Endothelial cell of umbilical vein (primary cell): ENCODE data around the gene GUCA2A. TPM values are rescaled to one million over a fixed set of nuclear protein-coding genes. Genes with fewer than 3 reads are reported as not detected.

Experiments used
- BruUV-seq: library from RNA; stranded (reverse); fragments of 400-500 nt; replicated peaks from 2 replicates; lab custom pipeline; 2021; lab: Mats Ljungman, UMichigan
- CTCF ChIA-PET: fragments of 300-600, 350-600 bp; sonication (Branson Sonifier 250); formaldehyde crosslinking; loops from one replicate; lab custom pipeline; 2021; ENCODE audit warnings: antibody characterized with exemption, inconsistent platforms; lab: Charles Lee
- POLR2A ChIA-PET: fragments of 300-600, 350-600 bp; sonication (Branson Sonifier 250); formaldehyde crosslinking; loops from one replicate; lab custom pipeline; 2021; ENCODE audit warnings: antibody characterized with exemption, inconsistent platforms; lab: Charles Lee
- DNase-seq: peaks from one replicate; pipeline ENCODE4 v3.0.0-alpha.2; 2011; ENCODE audit warnings: low read depth, low spot score
- FAIRE-seq: peaks from 2 replicates; lab custom pipeline; 2011; peaks lifted over from hg19 to GRCh38; lab: Jason Lieb, UNC
- H2AFZ ChIP-seq: 2 replicates; pipeline ENCODE4 v1.6.0; 2012; ENCODE audit warnings: low read depth, low read length, control low read depth, inconsistent platforms
- H3K27ac ChIP-seq: 2 replicates; pipeline ENCODE4 v1.5.1; 2011; ENCODE audit warnings: low read depth, mild to moderate bottlenecking, control low read depth, low read length, moderate library complexity; ENCODE audit not compliant: insufficient read depth
- H3K27me3 ChIP-seq, 2 experiments: 2 replicates each; pipeline versions ENCODE4 v1.6.0 to v1.6.1; 2011; ENCODE audit warnings: low read length in 2 of 2, mixed read lengths in 1 of 2; ENCODE audit not compliant: control insufficient read depth in 2 of 2, insufficient read depth in 2 of 2
- H3K36me3 ChIP-seq, 2 experiments: 2 replicates in 1 of 2; 3 replicates in 1 of 2; pipeline ENCODE4 v1.5.1; 2011; ENCODE audit warnings: low read length in 2 of 2, mild to moderate bottlenecking in 1 of 2, moderate library complexity in 1 of 2; ENCODE audit not compliant: control insufficient read depth in 2 of 2, insufficient read depth in 2 of 2; ENCODE audit errors: extremely low read depth in 1 of 2
- H3K4me1 ChIP-seq: 3 replicates; pipeline ENCODE4 v1.5.1; 2011; ENCODE audit warnings: mild to moderate bottlenecking, low read length; ENCODE audit not compliant: control insufficient read depth, insufficient read depth; ENCODE audit errors: extremely low read depth
- H3K4me2 ChIP-seq: 2 replicates; pipeline ENCODE4 v1.6.1; 2011; ENCODE audit warnings: low read length, control low read depth, mixed read lengths; ENCODE audit not compliant: insufficient read depth
- H3K4me3 ChIP-seq, 3 experiments: fragments of 200-600 bp in 1 of 3; sonication (generic), shearing (Covaris generic) in 1 of 3; replicated peaks in 1 of 3; 2 replicates each; pipeline ENCODE4 v1.5.1; 2011 to 2016; ENCODE audit warnings: control low read depth in 3 of 3, low read length in 3 of 3, mild to moderate bottlenecking in 2 of 3, inconsistent platforms in 1 of 3, low read depth in 1 of 3, moderate library complexity in 1 of 3; ENCODE audit not compliant: insufficient read depth in 1 of 3
- H3K79me2 ChIP-seq: 2 replicates; pipeline ENCODE4 v1.6.0; 2012; ENCODE audit warnings: low read length, inconsistent platforms; ENCODE audit not compliant: control insufficient read depth, insufficient read depth
- H3K9ac ChIP-seq: replicated peaks from 2 replicates; pipeline ENCODE3; 2011; ENCODE audit warnings: low read length, control low read depth; ENCODE audit not compliant: insufficient read depth; ENCODE audit errors: extremely low read depth
- H3K9me1 ChIP-seq: replicated peaks from 3 replicates; pipeline ENCODE4 v1.6.0; 2011; ENCODE audit warnings: mild to moderate bottlenecking, low read length; ENCODE audit not compliant: control insufficient read depth, insufficient read depth; ENCODE audit errors: extremely low read depth
- H3K9me3 ChIP-seq: replicated peaks from 2 replicates; pipeline ENCODE4 v1.5.1; 2012; ENCODE audit warnings: low read length, inconsistent platforms; ENCODE audit not compliant: control insufficient read depth, insufficient read depth
- H4K20me1 ChIP-seq: replicated peaks from 2 replicates; pipeline ENCODE3; 2011; ENCODE audit warnings: mild to moderate bottlenecking, low read length; ENCODE audit not compliant: control insufficient read depth, insufficient read depth; ENCODE audit errors: extremely low read depth
- CTCF ChIP-seq, 2 donors: IDR thresholded peaks; 1 replicate in 1 of 2; 2 replicates in 1 of 2; pipeline ENCODE4 v1.5.1; 2011; ENCODE audit warnings: low read length in 2 of 2, mild to moderate bottlenecking in 2 of 2, moderate library complexity in 2 of 2, control low read depth in 1 of 2, inconsistent platforms in 1 of 2, low read depth in 1 of 2; ENCODE audit not compliant: insufficient read depth in 1 of 2; ENCODE audit errors: extremely low read depth in 1 of 2
- EZH2 ChIP-seq: IDR thresholded peaks from 2 replicates; pipeline ENCODE4 v1.6.1; 2012; ENCODE audit warnings: borderline replicate concordance, low read depth, mild to moderate bottlenecking, moderate library complexity, low read length, inconsistent platforms; ENCODE audit not compliant: severe bottlenecking
- FOS ChIP-seq: IDR thresholded peaks from 2 replicates; pipeline ENCODE4 v1.6.1; 2011; ENCODE audit warnings: mild to moderate bottlenecking, low read length, moderate library complexity, borderline replicate concordance; ENCODE audit not compliant: insufficient read depth
- GATA2 ChIP-seq: IDR thresholded peaks from 2 replicates; pipeline ENCODE4 v1.7.0; 2011; ENCODE audit warnings: low read depth, mild to moderate bottlenecking, moderate library complexity, mixed read lengths, low read length; ENCODE audit not compliant: insufficient read length, insufficient read depth
- JUN ChIP-seq: IDR thresholded peaks from 2 replicates; pipeline ENCODE4 v1.6.1; 2011; ENCODE audit warnings: borderline replicate concordance, low read depth; ENCODE audit not compliant: insufficient read length, insufficient read depth
- MAX ChIP-seq: IDR thresholded peaks from 2 replicates; pipeline ENCODE4 v1.6.1; 2011; ENCODE audit not compliant: insufficient read depth, insufficient read length
- MYC ChIP-seq: IDR thresholded peaks from one replicate; pipeline ENCODE4 v1.6.1; 2011; ENCODE audit warnings: mild to moderate bottlenecking, low read depth, low read length
- POLR2A ChIP-seq: IDR thresholded peaks from 2 replicates; pipeline ENCODE4 v1.6.1; 2012; ENCODE audit warnings: low read depth, mild to moderate bottlenecking, control low read depth, low read length
- POLR2AphosphoS5 ChIP-seq: IDR thresholded peaks from 2 replicates; pipeline ENCODE4 v1.6.1; 2012; ENCODE audit warnings: low read depth, mild to moderate bottlenecking, control low read depth, low read length, moderate library complexity; ENCODE audit not compliant: insufficient read depth
- dilution Hi-C: fragments of 300-500 bp; cut with MboI; formaldehyde crosslinking; loops from one replicate; pipeline ENCODE4 v1.15.0; 2019; ENCODE audit warnings: low sequenced_read_pairs; ENCODE audit not compliant: extremely low pct_ligation_motif_present
- intact Hi-C: fragments of 100-400 bp; cut with micrococcal nuclease; formaldehyde crosslinking; loops from one replicate; pipeline ENCODE4 v1.10.0; 2022
- polyA plus RNA-seq, 4 experiments: library from polyadenylated mRNA; depleted of rRNA in 3 of 4; stranded (reverse) in 3 of 4; unstranded in 1 of 4; fragments of >200 nt; gene quantifications; 2 replicates each; pipeline versions ENCODE4 v1.2.1 to v1.2.3, GENCODE V29; 2011 to 2012; ENCODE audit warnings: missing spikeins in 1 of 4
- total RNA-seq: library from RNA; stranded (reverse); gene quantifications from 2 replicates; pipeline ENCODE4 v1.2.3, GENCODE V29; 2021

Gene GUCA2A
- total and polyA plus RNA-seq, 2 donors (not counting 3 experiments of a cell fraction or from before 2014, with no cell fraction given): not detected

- ChIA-PET POLR2A (no interaction called here), CTCF (interaction anchor here (2.7 kb wide), 1 partner anchor 18 kb away, joined by 14 read pairs; no protein-coding TSS in a partner anchor)
- intact Hi-C loops: no loop called here
- H3K79me2 ChIP-seq: no peaks in the 10 kb centered on the region
- BruUV-seq: no TSS peak
- no peaks in the 10 kb centered on the region for H3K27me3 ChIP-seq
- TF ChIP-seq MAX: no peak
- TF ChIP-seq JUN: no peak
- no peak for TF ChIP-seq CTCF (IDR thresholded peaks at IDR 0.05; ENCODE audit: extremely low read depth in 1 of 2, insufficient read depth in 1 of 2, low read depth in 1 of 2, low read length in 2 of 2)
- TF ChIP-seq FOS: no peak
- TF ChIP-seq POLR2A: no peak
- TF ChIP-seq MYC: no peak
- no peak for TF ChIP-seq GATA2
- no peak for TF ChIP-seq POLR2AphosphoS5
- TF ChIP-seq EZH2: no peak
- no peak for DNase-seq
- no peaks in the 10 kb centered on the region for H3K9me1 ChIP-seq
- peaks cover 4% of the 10 kb centered on the region for H3K4me1 ChIP-seq
- FAIRE-seq: no peak
- H2AFZ ChIP-seq: no peak overlapping the region
- H3K27ac ChIP-seq: no peak overlapping the region
- H3K9ac ChIP-seq: no peak overlapping the region
- H3K9me3 ChIP-seq: no peaks in the 10 kb centered on the region
- no peak overlapping the region for H3K4me2 ChIP-seq
- dilution Hi-C loops: no loop called here
- H3K36me3 ChIP-seq: peaks cover 2 to 5% of the 10 kb centered on the region in 2 experiments
- H4K20me1 ChIP-seq: peaks cover 2% of the 10 kb centered on the region
- H3K4me3 ChIP-seq: no peak overlapping the region
Observed at GRCh38 chr1:42191319-42191718, 26.8 kb upstream of the GUCA2A start.
